Trophoblast cell (in vitro differentiated cells and primary cell): ENCODE results near the gene TMEM140.

Experiments
- DNase-seq, 2 donors: peaks; one replicate each; pipeline ENCODE4 v3.0.0-alpha.2; 2016
- H2AFZ ChIP-seq: 2 replicates; pipeline ENCODE4 v1.6.1; 2013; ENCODE audit warnings: low read length, moderate library complexity, mild to moderate bottlenecking; ENCODE audit not compliant: insufficient read depth, poor library complexity
- H2AK5ac ChIP-seq: 2 replicates; pipeline ENCODE4 v1.6.1; 2013; ENCODE audit warnings: mild to moderate bottlenecking, low read length
- H2BK120ac ChIP-seq: 2 replicates; pipeline ENCODE4 v1.6.1; 2013; ENCODE audit warnings: low read length, mild to moderate bottlenecking, moderate library complexity; ENCODE audit not compliant: insufficient read depth, poor library complexity
- H2BK12ac ChIP-seq: 2 replicates; pipeline ENCODE4 v1.6.1; 2013; ENCODE audit warnings: mild to moderate bottlenecking, low read length, moderate library complexity
- H2BK5ac ChIP-seq: 2 replicates; pipeline ENCODE4 v1.6.1; 2013; ENCODE audit warnings: low read length, low read depth, moderate library complexity, mild to moderate bottlenecking; ENCODE audit not compliant: poor library complexity
- H3K14ac ChIP-seq: 2 replicates; pipeline ENCODE4 v1.6.1; 2013; ENCODE audit warnings: mild to moderate bottlenecking, low read length
- H3K18ac ChIP-seq: 2 replicates; pipeline ENCODE4 v1.6.1; 2013; ENCODE audit warnings: mild to moderate bottlenecking, low read length
- H3K23ac ChIP-seq: 2 replicates; pipeline ENCODE4 v1.6.1; 2013; ENCODE audit warnings: low read length
- H3K27ac ChIP-seq: 2 replicates; pipeline ENCODE4 v1.5.1; 2013; ENCODE audit warnings: low read depth, mild to moderate bottlenecking, inconsistent platforms, low read length, moderate library complexity
- H3K27me3 ChIP-seq: 2 replicates; pipeline ENCODE4 v1.6.1; 2013; ENCODE audit warnings: inconsistent platforms, mild to moderate bottlenecking, low read length, moderate library complexity; ENCODE audit not compliant: insufficient read depth
- H3K36me3 ChIP-seq, 2 experiments: 1 replicate in 1 of 2; 2 replicates in 1 of 2; pipeline ENCODE4 v1.6.1; 2013; ENCODE audit warnings: low read length in 2 of 2, mild to moderate bottlenecking in 2 of 2, moderate library complexity in 1 of 2; ENCODE audit not compliant: insufficient read depth in 2 of 2, control insufficient read depth in 1 of 2
- H3K4ac ChIP-seq: 2 replicates; pipeline ENCODE4 v1.6.1; 2013; ENCODE audit warnings: low read depth, mild to moderate bottlenecking, low read length, moderate library complexity
- H3K4me1 ChIP-seq, 2 experiments: 1 replicate in 1 of 2; 2 replicates in 1 of 2; pipeline ENCODE4 v1.6.1; 2013; ENCODE audit warnings: low read length in 2 of 2, mild to moderate bottlenecking in 2 of 2, moderate library complexity in 1 of 2; ENCODE audit not compliant: insufficient read depth in 2 of 2, control insufficient read depth in 1 of 2
- H3K4me2 ChIP-seq: 2 replicates; pipeline ENCODE4 v1.6.1; 2013; ENCODE audit warnings: inconsistent platforms, mild to moderate bottlenecking, low read length, moderate library complexity
- H3K4me3 ChIP-seq: 2 replicates; pipeline ENCODE4 v1.5.1; 2013; ENCODE audit warnings: mild to moderate bottlenecking, low read depth, low read length, inconsistent platforms
- H3K79me1 ChIP-seq: one replicate; pipeline ENCODE4 v1.6.1; 2013; ENCODE audit warnings: low read length
- H3K79me2 ChIP-seq: 2 replicates; pipeline ENCODE4 v1.6.1; 2013; ENCODE audit warnings: low read length, mild to moderate bottlenecking; ENCODE audit not compliant: control insufficient read depth, insufficient read depth, poor library complexity
- H3K9ac ChIP-seq: 2 replicates; pipeline ENCODE4 v1.6.1; 2013; ENCODE audit warnings: mild to moderate bottlenecking, low read length
- H3K9me3 ChIP-seq: 2 replicates; pipeline ENCODE4 v1.6.1; 2013; ENCODE audit warnings: low read depth, mild to moderate bottlenecking, control low read depth, inconsistent platforms, low read length; ENCODE audit not compliant: insufficient read depth
- H4K12ac ChIP-seq: 2 replicates; pipeline ENCODE4 v1.6.1; 2013; ENCODE audit warnings: low read depth, mild to moderate bottlenecking, low read length, moderate library complexity
- H4K8ac ChIP-seq: 2 replicates; pipeline ENCODE4 v1.6.1; 2013; ENCODE audit warnings: low read depth, mild to moderate bottlenecking, low read length, moderate library complexity
- H4K91ac ChIP-seq: one replicate; pipeline ENCODE4 v1.6.1; 2013; ENCODE audit warnings: low read depth, mild to moderate bottlenecking, low read length, moderate library complexity
- WGBS: extraction: QIAGEN DNeasy Blood & Tissue Kit; methylation state at CpG from one replicate; pipeline ENCODE4 v1.1.7; 2013; ENCODE audit warnings: missing lambda C conversion rate; ENCODE audit not compliant: insufficient read length, insufficient coverage; ENCODE audit errors: extremely low coverage; 5-methylcytosine and 5-hydroxymethylcytosine counted together

The TMEM140 gene

DNA sequence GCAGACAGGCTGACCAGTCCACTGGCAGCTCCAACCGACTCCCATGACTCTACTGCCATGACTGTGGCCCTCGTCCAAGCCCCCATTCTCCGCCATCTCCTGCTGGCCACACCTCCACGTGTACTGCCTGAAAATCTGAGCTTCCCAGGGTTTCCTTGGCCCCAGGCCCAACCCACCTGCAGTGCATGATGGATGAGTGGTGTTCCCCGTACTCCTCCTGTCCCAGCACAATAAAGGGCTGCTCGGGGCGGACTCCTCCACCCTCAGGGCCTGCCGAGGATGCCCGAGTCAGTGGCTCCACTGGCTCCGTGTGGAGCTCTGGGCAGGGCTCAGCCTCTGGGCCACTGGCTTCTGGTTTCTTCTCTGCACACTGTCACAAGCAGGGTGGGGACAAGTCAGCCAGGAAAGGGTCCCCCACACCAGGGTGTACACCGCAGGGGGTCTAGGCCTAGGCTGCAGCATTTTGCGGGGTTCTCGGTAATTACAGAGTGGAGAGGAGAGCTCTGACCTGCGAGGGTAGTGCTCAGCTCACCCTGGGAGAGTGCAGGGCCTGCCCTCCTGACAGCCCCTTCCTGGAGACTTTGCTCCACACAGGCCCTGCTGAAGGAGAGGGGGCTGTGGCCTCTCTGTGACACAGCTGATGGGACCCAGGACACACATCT, 48.2 kb downstream of the TMEM140 start:
- WGBS, result no CpG with 5 or more reads among the region's 14 CpGs
- Histone ChIP-seq H3K79me2 (no peaks in the 10 kb centered on the region), H3K27me3 (no peaks in the 10 kb centered on the region), H3K9ac (no peak overlapping the region), H3K18ac (no peak overlapping the region), H3K14ac (no peak overlapping the region), H3K23ac (no peak overlapping the region), H4K12ac (no peak overlapping the region), H3K4me2 (no peak overlapping the region), H2BK120ac (no peak overlapping the region), H2AFZ (no peak overlapping the region), H3K4ac (no peak overlapping the region), H2AK5ac (no peak overlapping the region), H3K4me3 (no peak overlapping the region), H2BK5ac (no peak overlapping the region), H3K79me1 (no peaks in the 10 kb centered on the region), H4K91ac (no peak overlapping the region), H3K9me3 (peaks cover 2% of the 10 kb centered on the region), H3K36me3 (peaks cover 46 to 47% of the 10 kb centered on the region in 2 experiments), H2BK12ac (no peak overlapping the region), H4K8ac (no peak overlapping the region), H3K27ac (no peak overlapping the region), H3K4me1 (no peaks in the 10 kb centered on the region)
- DNase-seq, result no peak

GRCh38 chr7:135197343-135197742, 49.5 kb downstream of the TMEM140 start:
- Histone ChIP-seq H2BK5ac (no peak overlapping the region), H2BK120ac (no peak overlapping the region), H3K4ac (no peak overlapping the region), H3K79me1 (no peaks in the 10 kb centered on the region), H3K27me3 (no peaks in the 10 kb centered on the region), H2BK12ac (no peak overlapping the region), H3K23ac (no peak overlapping the region), H4K8ac (no peak overlapping the region), H3K4me2 (no peak overlapping the region), H3K79me2 (no peaks in the 10 kb centered on the region), H3K18ac (no peak overlapping the region), H3K9ac (no peak overlapping the region), H3K36me3 (peaks cover 44 to 45% of the 10 kb centered on the region in 2 experiments), H3K9me3 (peaks cover 2% of the 10 kb centered on the region), H4K12ac (peak overlapping the region; percentile 5), H3K27ac (no peak overlapping the region), H3K14ac (no peak overlapping the region), H3K4me1 (no peaks in the 10 kb centered on the region), H3K4me3 (no peak overlapping the region), H2AFZ (no peak overlapping the region), H4K91ac (no peak overlapping the region), H2AK5ac (no peak overlapping the region)
- no CpG with 5 or more reads among the region's 2 CpGs for WGBS
- no peak for DNase-seq

GRCh38 chr7:135197906-135198655, 50.2 kb downstream of the TMEM140 start:
- peak; percentile 75 to 90 for DNase-seq
- no CpG with 5 or more reads among the region's 15 CpGs for WGBS
- H3K4me1 ChIP-seq, result no peaks in the 10 kb centered on the region

DNA sequence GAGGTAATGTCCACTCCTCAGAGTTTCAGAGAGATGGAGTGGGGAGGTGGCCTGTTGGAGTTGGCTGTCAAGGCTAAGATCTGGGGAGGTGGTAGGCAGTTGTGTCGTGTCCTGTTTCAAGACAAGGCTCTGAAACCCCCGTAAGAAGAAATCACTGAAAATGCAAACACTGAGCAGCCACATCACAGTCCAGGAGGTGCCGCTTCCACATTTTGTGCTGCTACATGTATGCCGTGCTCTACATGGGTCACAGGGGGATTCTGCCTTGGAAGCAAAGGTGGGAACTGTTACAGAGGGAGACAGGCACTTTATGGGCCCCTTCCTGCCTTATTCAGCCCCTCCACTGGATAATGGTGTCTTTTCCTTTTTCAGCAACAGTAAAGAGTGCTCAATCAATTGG, 51.6 kb downstream of the TMEM140 start:
- Histone ChIP-seq H3K27ac (no peak overlapping the region), H3K27me3 (no peaks in the 10 kb centered on the region), H2AK5ac (no peak overlapping the region), H3K23ac (no peak overlapping the region), H3K9ac (no peak overlapping the region), H3K4me3 (no peak overlapping the region), H3K4me2 (no peak overlapping the region), H4K91ac (no peak overlapping the region), H3K4ac (no peak overlapping the region), H3K79me1 (peaks cover 3% of the 10 kb centered on the region), H3K14ac (no peak overlapping the region), H4K12ac (no peak overlapping the region), H3K36me3 (peaks cover 38 to 39% of the 10 kb centered on the region in 2 experiments), H4K8ac (no peak overlapping the region), H3K4me1 (peaks cover 0 to 5% of the 10 kb centered on the region in 2 experiments), H2BK12ac (no peak overlapping the region), H3K79me2 (no peaks in the 10 kb centered on the region), H3K18ac (no peak overlapping the region), H2BK5ac (no peak overlapping the region), H3K9me3 (peaks cover 2% of the 10 kb centered on the region), H2BK120ac (no peak overlapping the region), H2AFZ (no peak overlapping the region)
- no CpG with 5 or more reads among the region's 4 CpGs for WGBS
- DNase-seq, result no peak

More at GRCh38 chr7:135197906-135198655, 50.2 kb downstream of the TMEM140 start:
- Histone ChIP-seq H3K14ac (no peak overlapping the region), H2AFZ (no peak overlapping the region), H3K27ac (no peak overlapping the region), H3K27me3 (no peaks in the 10 kb centered on the region), H4K91ac (no peak overlapping the region), H4K8ac (no peak overlapping the region), H3K4me3 (no peak overlapping the region), H3K9ac (no peak overlapping the region), H4K12ac (no peak overlapping the region), H2BK12ac (no peak overlapping the region), H3K4ac (no peak overlapping the region), H2BK5ac (no peak overlapping the region), H2BK120ac (no peak overlapping the region), H3K9me3 (peaks cover 2% of the 10 kb centered on the region), H2AK5ac (no peak overlapping the region), H3K23ac (no peak overlapping the region), H3K4me2 (no peak overlapping the region), H3K36me3 (peaks cover 38 to 43% of the 10 kb centered on the region in 2 experiments), H3K79me1 (no peaks in the 10 kb centered on the region), H3K18ac (no peak overlapping the region), H3K79me2 (no peaks in the 10 kb centered on the region)
